ENCODE results near the gene TLK1.

TLK1 gene

GRCh38 chr2:171143670-171144062 is 17.0 kb downstream of the TLK1 start (continued):
- no peak for TF ChIP-seq PPARA (CRISPR knock-in tag; IDR thresholded peaks at IDR 0.05; ENCODE audit: borderline replicate concordance)
- TF ChIP-seq ESRRG (CRISPR knock-in tag; IDR thresholded peaks at IDR 0.05) = no peak
- TF ChIP-seq ZC3H10 (CRISPR knock-in tag; IDR thresholded peaks at IDR 0.05) = no peak
- TF ChIP-seq ZNF565 (CRISPR knock-in tag; conservative IDR thresholded peaks at IDR 0.05; ENCODE audit: low read depth) = no peak
- no peak for TF ChIP-seq ZNF8 (CRISPR knock-in tag; IDR thresholded peaks at IDR 0.05)
- no peak for TF ChIP-seq TOX (CRISPR knock-in tag; IDR thresholded peaks at IDR 0.05; ENCODE audit: borderline replicate concordance)
- TF ChIP-seq SNAI2 (CRISPR knock-in tag; IDR thresholded peaks at IDR 0.05) = no peak
- no peak for TF ChIP-seq ARNTL (CRISPR knock-in tag; IDR thresholded peaks at IDR 0.05; ENCODE audit: borderline replicate concordance, low read depth)
- TF ChIP-seq, protein P1, sequence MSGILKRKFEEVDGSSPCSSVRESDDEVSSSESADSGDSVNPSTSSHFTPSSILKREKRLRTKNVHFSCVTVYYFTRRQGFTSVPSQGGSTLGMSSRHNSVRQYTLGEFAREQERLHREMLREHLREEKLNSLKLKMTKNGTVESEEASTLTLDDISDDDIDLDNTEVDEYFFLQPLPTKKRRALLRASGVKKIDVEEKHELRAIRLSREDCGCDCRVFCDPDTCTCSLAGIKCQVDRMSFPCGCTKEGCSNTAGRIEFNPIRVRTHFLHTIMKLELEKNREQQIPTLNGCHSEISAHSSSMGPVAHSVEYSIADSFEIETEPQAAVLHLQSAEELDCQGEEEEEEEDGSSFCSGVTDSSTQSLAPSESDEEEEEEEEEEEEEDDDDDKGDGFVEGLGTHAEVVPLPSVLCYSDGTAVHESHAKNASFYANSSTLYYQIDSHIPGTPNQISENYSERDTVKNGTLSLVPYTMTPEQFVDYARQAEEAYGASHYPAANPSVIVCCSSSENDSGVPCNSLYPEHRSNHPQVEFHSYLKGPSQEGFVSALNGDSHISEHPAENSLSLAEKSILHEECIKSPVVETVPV (CRISPR knock-in tag; IDR thresholded peaks at IDR 0.05) = no peak

DNA sequence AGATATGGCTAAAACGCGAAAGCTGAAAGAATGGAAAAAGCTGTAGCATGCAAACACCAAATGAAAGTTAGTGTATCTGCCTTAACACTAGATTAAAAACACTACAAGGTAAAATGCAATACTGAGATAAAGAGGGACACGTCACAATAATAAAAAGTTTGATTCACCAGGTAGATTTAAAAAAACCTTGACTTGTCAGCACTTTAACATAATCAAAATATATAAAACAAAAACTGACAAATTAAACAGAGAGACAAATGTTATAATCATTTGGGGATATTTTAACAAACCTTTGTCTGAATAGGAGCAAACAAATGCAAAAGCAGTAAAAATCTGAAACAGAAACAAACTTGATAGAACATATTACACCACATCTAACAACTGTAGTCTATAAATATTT is 18.3 kb downstream of the TLK1 start:
- no peak for TF ChIP-seq SNAI2 (CRISPR knock-in tag; IDR thresholded peaks at IDR 0.05)
- TF ChIP-seq ZNF8 (CRISPR knock-in tag; IDR thresholded peaks at IDR 0.05) = no peak
- TF ChIP-seq, protein P2, sequence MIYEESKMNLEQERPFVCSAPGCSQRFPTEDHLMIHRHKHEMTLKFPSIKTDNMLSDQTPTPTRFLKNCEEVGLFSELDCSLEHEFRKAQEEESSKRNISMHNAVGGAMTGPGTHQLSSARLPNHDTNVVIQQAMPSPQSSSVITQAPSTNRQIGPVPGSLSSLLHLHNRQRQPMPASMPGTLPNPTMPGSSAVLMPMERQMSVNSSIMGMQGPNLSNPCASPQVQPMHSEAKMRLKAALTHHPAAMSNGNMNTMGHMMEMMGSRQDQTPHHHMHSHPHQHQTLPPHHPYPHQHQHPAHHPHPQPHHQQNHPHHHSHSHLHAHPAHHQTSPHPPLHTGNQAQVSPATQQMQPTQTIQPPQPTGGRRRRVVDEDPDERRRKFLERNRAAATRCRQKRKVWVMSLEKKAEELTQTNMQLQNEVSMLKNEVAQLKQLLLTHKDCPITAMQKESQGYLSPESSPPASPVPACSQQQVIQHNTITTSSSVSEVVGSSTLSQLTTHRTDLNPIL (CRISPR knock-in tag; IDR thresholded peaks at IDR 0.05; ENCODE audit: low read depth) = no peak
- no peak for TF ChIP-seq OSR1 (CRISPR knock-in tag; IDR thresholded peaks at IDR 0.05)
- TF ChIP-seq ESRRG (CRISPR knock-in tag; IDR thresholded peaks at IDR 0.05) = no peak
- TF ChIP-seq TCF4 (CRISPR knock-in tag; IDR thresholded peaks at IDR 0.05; ENCODE audit: borderline replicate concordance) = no peak
- no peak for TF ChIP-seq POU6F1 (CRISPR knock-in tag; IDR thresholded peaks at IDR 0.05; ENCODE audit: borderline replicate concordance, low read depth)
- no peak for TF ChIP-seq ZC3H10 (CRISPR knock-in tag; IDR thresholded peaks at IDR 0.05)
- TF ChIP-seq RARB (CRISPR knock-in tag; IDR thresholded peaks at IDR 0.05) = no peak
- TF ChIP-seq TOX (CRISPR knock-in tag; IDR thresholded peaks at IDR 0.05; ENCODE audit: borderline replicate concordance) = no peak
- no peak for TF ChIP-seq ZNF565 (CRISPR knock-in tag; conservative IDR thresholded peaks at IDR 0.05; ENCODE audit: low read depth)
- no peak for TF ChIP-seq BACH2 (CRISPR knock-in tag; IDR thresholded peaks at IDR 0.05; ENCODE audit: borderline replicate concordance)
- TF ChIP-seq ZFP30 (CRISPR knock-in tag; IDR thresholded peaks at IDR 0.05) = no peak
- no peak for TF ChIP-seq ZNF70 (CRISPR knock-in tag; IDR thresholded peaks at IDR 0.05)
- no peak for TF ChIP-seq CSDC2 (CRISPR knock-in tag; IDR thresholded peaks at IDR 0.05)
- TF ChIP-seq ARNTL (CRISPR knock-in tag; IDR thresholded peaks at IDR 0.05; ENCODE audit: borderline replicate concordance, low read depth) = no peak
- TF ChIP-seq ZFP3 (CRISPR knock-in tag; IDR thresholded peaks at IDR 0.05) = no peak
- no peak for TF ChIP-seq ISL1 (CRISPR knock-in tag; IDR thresholded peaks at IDR 0.05)
- TF ChIP-seq, protein P3, sequence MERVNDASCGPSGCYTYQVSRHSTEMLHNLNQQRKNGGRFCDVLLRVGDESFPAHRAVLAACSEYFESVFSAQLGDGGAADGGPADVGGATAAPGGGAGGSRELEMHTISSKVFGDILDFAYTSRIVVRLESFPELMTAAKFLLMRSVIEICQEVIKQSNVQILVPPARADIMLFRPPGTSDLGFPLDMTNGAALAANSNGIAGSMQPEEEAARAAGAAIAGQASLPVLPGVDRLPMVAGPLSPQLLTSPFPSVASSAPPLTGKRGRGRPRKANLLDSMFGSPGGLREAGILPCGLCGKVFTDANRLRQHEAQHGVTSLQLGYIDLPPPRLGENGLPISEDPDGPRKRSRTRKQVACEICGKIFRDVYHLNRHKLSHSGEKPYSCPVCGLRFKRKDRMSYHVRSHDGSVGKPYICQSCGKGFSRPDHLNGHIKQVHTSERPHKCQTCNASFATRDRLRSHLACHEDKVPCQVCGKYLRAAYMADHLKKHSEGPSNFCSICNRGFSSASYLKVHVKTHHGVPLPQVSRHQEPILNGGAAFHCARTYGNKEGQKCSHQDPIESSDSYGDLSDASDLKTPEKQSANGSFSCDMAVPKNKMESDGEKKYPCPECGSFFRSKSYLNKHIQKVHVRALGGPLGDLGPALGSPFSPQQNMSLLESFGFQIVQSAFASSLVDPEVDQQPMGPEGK (CRISPR knock-in tag; IDR thresholded peaks at IDR 0.05; ENCODE audit: borderline replicate concordance) = no peak
- ATAC-seq = no peak

GRCh38 chr2:171141320-171141719 is 19.4 kb downstream of the TLK1 start:
- TF ChIP-seq, protein P2 (CRISPR knock-in tag; IDR thresholded peaks at IDR 0.05; ENCODE audit: low read depth) = no peak
- TF ChIP-seq ZFP3 (CRISPR knock-in tag; IDR thresholded peaks at IDR 0.05) (no peak), ZNF70 (CRISPR knock-in tag; IDR thresholded peaks at IDR 0.05) (no peak), SNAI2 (CRISPR knock-in tag; IDR thresholded peaks at IDR 0.05) (no peak), ARNTL (CRISPR knock-in tag; IDR thresholded peaks at IDR 0.05; ENCODE audit: borderline replicate concordance, low read depth) (no peak), CSDC2 (CRISPR knock-in tag; IDR thresholded peaks at IDR 0.05) (no peak), ISL1 (CRISPR knock-in tag; IDR thresholded peaks at IDR 0.05) (no peak)
- ATAC-seq = peak; percentile 61
